ENCODE data around the gene MAP3K20.

GRCh38 chr2:173136067-173136466 lies 60.4 kb downstream of the MAP3K20 start:
- TF ChIP-seq POLR2AphosphoS5 (IDR thresholded peaks at IDR 0.05; ENCODE audit: low read depth, low read length): no peak
- TF ChIP-seq TAF1 (IDR thresholded peaks at IDR 0.05; ENCODE audit: borderline replicate concordance, insufficient read depth, low read length): no peak
- TF ChIP-seq, protein P1, sequence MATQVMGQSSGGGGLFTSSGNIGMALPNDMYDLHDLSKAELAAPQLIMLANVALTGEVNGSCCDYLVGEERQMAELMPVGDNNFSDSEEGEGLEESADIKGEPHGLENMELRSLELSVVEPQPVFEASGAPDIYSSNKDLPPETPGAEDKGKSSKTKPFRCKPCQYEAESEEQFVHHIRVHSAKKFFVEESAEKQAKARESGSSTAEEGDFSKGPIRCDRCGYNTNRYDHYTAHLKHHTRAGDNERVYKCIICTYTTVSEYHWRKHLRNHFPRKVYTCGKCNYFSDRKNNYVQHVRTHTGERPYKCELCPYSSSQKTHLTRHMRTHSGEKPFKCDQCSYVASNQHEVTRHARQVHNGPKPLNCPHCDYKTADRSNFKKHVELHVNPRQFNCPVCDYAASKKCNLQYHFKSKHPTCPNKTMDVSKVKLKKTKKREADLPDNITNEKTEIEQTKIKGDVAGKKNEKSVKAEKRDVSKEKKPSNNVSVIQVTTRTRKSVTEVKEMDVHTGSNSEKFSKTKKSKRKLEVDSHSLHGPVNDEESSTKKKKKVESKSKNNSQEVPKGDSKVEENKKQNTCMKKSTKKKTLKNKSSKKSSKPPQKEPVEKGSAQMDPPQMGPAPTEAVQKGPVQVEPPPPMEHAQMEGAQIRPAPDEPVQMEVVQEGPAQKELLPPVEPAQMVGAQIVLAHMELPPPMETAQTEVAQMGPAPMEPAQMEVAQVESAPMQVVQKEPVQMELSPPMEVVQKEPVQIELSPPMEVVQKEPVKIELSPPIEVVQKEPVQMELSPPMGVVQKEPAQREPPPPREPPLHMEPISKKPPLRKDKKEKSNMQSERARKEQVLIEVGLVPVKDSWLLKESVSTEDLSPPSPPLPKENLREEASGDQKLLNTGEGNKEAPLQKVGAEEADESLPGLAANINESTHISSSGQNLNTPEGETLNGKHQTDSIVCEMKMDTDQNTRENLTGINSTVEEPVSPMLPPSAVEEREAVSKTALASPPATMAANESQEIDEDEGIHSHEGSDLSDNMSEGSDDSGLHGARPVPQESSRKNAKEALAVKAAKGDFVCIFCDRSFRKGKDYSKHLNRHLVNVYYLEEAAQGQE (IDR thresholded peaks at IDR 0.05; ENCODE audit: insufficient read depth in 1 of 2, low read depth in 2 of 2, low read length in 2 of 2): no peak
- no peak for TF ChIP-seq SIN3A (IDR thresholded peaks at IDR 0.05; ENCODE audit: borderline replicate concordance, insufficient read depth, low read length)

Measured in PFSK-1 (cell line).